Measurements from ENCODE around the gene MMP7.

MMP7 gene

DNA sequence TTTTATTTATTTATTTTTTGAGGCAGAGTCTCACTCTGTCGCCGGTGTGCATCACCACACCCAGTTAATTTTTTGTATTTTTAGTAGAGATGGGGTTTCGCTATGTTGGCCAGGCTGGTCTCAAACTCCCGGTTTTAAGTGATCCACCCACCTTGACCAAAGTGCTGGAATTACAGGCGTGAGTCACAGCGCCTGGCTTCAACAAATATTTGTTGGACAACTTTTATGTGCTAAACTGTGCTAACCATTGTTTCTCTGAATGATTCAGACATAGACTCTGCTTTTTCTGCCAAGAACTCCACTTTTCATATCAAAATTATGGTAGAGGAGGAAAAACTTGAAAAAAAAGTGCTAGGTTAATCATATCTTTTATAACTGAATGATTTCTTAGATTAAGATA lies 36.3 kb downstream of the MMP7 start:
- DNase-seq (ENCODE audit: low spot score) = no peak

DNA sequence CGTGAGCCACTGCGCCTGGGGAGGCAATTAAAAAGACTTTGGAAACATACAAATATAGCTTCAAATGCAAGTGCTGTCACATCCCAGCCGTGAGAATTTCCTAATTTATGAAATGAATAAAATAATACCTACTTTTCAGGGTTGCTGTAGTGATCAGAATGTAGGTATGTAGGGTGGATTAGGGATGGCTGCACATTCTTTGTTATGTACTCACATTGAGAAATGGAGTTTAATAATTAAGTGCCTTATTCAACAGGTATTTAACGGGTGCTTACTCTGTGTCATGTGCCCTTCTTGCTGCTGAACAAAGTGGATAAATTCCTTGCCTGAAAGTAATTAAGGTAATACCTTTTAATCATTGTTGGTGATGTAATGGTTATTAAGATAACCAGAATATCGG lies 37.0 kb downstream of the MMP7 start:
- DNase-seq (ENCODE audit: low spot score) = no peak

DNA sequence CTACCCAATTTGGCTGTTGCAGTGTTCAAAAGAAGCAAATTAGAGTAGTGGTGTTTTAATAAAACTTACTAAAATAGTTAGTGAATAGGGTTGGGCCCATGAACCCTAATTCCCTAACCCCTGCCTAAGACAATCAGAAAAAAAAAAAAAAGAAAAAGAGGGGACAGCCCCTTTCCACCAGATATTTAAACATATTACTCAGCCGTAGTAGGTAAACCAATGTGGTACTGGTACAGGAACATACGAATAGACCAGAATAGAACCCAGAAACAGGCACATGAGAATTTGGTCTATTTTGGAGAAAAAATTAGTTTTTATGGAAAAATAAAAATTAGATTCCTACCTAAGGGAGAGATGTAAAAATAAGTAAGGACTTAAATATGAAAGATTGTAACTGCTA lies 38.6 kb downstream of the MMP7 start:
- no peak for DNase-seq (ENCODE audit: low spot score)

DNA sequence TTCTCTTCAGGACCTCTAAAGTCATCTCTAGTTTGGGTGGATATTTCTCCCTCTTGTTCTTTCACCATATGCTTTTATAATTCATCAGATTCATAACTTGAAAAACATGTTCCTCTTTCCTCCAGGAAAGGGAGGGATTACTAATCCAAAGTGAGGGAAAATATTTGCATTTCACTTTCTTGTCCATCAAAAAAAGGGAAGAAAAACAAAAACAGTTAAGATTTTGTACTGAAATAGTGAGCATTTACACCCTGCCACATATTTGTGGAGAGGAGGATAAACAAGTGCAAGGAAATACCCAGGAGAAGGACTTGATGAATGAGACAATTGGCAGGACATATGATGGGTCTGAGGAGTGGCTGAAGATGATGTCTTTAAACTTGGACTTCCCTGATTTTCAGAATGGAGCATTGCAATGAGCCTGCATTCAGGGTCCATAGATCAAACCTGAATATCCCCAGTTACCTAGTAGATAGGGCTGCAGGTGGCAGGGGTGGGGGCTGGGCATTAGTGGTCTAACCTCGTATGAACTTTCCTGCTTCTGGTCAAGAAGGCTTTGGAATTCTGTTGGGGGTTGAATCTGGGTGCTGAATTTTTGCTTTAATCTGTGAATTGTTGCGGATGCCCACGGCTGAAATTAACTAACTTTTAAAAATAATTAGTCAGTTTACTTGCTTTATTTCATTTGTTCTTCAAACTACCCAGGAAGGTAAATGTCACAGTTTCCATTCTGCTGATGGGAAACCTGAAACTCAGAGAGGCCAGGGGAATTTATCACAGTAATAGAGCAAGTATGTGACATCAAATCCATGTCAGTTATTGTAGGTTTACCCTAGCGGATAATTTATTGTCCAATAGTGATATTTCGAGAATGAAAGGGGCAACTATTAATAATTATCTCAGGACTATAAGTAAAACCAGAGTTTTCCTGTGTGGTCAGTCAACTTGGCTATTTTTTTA lies 41.1 kb downstream of the MMP7 start:
- DNase-seq (ENCODE audit: low spot score) = no peak

DNA sequence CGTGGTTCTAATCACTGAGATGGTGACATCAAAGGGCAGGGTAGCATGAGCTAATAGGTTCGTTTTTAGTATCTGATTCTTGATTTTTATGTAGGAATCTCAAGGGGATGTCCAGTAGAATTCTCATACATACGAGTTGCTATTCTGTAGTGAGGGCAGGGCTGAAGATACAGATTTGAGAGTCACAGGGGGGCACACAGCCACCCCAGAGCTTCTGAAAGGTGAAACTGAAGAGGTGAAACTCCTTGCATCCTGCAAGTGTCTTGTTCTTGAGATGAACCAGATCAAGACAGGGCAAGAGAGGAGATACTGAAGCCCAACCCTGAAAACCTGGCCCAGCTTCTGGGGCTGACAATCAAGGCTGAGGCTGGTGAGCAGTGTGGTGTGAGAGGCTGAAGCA lies 42.3 kb downstream of the MMP7 start:
- DNase-seq (ENCODE audit: low spot score) = no peak

DNA sequence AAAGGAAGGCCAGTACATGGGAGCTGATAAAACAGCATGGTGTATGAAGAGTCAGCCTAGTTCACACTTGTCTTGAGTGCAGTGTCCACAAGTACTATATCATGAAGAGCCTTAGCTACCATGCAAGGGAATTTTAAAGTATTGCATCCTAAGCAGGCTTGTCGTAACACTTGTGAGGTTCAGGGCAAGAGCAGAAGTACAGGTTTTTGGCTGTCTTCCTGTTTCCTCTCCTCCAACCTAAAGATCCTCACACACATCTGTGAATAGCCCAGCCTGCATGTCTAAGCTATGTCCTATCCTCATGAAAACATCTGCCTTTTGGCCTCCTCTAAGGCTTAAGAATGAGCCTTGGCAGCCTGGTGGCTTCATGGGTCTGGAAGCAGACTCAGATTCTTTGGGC lies 43.3 kb downstream of the MMP7 start:
- no peak for DNase-seq (ENCODE audit: low spot score)

DNA sequence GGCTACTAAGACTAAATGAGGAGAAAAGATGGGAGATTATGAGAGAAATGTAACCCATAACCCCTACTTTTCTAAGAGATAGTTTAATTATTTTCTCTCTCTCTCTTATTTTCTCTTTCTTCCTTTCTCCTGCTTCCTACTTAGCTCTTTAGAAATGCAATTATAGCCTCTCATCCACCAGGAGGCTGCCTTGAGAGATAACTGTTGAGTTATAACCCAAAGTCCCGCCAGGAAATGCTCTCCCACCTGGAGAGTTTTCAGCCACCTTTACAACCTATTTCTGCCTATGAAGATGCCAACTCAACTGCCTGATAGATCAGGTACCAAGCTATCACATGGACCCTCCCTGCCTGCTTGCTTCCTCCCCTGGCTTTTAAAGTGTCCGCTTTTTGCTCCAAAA lies 44.0 kb downstream of the MMP7 start:
- no peak for DNase-seq (ENCODE audit: low spot score)

DNA sequence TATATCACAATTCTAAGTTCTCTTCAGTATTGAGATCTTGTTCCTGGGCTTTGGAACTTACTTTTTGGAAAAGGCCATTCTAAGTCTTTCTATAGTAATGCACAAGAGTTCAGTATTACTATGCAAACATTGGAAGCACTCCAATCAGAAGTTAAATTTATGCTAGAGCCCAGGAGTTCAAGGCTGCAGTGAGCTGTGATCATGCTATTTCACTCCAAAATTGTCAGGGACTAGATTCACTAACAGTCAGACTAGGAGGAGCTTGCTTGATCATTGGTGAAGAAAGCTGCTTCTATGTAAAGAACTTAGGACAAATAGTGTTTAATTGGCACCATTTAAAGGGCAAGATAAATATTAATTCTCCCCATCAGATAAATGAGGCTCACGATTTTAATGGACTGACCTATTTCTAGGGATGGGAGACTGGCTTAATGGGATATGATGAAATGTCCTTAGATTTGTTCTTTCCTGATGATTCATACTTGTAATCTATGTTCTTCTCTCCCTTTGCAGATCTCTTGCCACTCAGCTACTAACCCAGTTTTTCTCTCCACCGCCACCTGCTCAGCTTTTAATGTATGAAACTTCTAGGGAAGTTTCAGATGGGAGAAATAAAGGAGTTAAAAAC lies 45.3 kb downstream of the MMP7 start:
- no peak for DNase-seq (ENCODE audit: low spot score)

DNA sequence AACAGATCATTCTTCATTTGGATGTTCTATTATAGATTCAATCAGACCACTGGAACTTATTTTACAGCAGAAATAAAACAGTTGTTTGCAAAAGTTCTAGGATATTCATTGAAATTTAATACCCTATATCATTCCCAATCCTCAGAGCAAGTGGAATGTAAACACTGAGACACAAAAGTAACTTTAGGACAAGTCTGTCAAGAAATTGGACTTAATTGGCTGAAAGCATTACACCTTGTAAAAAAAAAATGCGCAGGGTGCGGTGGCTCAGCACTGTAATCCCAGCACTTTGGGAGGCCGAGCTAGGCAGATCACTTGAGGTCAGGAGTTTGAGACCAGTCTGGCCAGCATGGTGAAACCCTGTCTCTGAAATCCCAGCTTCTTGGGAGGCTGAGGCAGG lies 48.1 kb downstream of the MMP7 start:
- no peak for DNase-seq (ENCODE audit: low spot score)

DNA sequence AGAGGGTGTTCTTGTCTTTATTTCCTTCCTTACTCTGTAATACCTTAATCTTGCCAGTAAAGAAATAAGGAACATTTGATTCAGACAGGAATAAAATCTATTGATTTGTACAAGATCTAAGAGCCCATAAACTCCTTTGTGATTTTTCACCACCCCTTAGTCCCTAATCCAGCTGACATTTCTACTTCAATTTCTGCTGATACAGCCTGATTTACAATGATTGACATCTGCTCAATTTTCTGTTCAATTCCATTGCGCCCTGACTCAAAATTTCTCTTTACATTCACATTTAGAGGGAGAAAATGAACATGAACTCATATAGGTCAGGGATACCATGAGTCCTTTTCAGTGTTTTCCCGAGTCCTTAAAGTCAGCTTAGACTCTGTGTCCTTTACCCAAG lies 50.8 kb downstream of the MMP7 start:
- no peak for DNase-seq (ENCODE audit: low spot score)

DNA sequence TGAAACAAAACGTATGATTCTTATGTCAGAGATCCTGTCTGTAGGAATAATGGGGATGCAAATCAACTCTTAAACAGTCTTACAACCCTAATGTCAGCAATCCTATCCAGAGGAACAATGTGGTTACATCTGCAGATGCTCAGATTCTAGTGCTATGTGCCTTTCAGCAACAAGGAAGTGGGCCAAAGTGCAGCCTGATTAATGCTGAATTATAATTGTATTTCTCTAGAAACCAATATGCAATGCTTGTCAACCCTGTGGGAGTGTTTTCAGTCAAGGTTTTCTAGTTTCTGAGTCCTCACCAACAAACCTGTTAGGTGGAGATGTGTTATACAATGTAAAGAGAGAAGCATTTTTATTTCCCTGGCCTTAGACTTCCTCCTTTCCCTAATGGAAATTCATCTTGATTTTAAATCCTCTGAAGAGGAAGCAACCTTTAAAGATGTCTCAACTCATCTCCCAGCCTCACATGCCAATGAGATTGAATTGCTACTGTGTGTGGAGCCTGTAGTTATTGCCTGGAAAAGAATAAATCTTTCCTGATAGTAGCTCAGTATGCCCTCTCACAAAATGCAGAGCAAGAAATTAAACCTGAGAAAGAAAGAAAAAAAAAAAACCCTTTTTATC lies 51.8 kb downstream of the MMP7 start:
- no peak for DNase-seq (ENCODE audit: low spot score)

DNA sequence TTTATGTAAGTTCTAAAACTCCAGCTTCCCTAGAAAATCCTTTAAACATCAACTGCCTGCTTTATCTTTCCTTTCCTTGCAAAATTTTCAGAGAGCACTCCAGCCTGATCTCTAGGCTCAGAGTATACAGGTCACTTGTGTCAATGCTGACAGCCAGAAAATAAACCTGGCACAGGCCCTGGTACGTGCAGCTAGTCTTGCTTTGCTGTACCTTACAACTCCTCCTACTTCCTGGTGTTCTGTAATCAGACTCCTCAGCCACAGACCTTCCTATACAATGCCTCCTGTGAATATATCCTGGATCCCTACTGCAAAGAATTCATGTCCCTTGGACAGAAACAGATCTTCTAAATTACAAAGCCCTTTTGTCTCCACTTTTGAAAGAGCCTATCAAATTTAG lies 53.7 kb downstream of the MMP7 start:
- no peak for DNase-seq (ENCODE audit: low spot score)

DNA sequence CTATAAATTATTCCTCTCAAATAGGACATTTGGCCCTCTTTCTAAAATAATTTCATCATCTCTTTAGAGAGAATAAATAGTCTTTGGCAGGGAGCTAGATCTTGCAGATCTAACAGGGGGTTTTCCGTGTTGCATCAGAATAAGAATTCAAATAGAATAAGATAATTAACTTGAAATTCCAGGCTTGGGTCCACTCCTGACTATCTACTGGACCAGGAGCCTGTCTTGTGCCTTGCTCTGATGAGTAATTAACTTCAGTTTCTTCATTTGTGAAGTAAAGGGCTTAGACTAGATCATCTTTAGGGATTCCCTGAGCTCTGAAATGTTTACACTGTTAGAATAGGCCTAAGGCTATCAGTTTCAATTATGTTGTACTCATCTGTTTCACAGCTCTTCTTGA lies 54.5 kb downstream of the MMP7 start:
- no peak for DNase-seq (ENCODE audit: low spot score)

DNA sequence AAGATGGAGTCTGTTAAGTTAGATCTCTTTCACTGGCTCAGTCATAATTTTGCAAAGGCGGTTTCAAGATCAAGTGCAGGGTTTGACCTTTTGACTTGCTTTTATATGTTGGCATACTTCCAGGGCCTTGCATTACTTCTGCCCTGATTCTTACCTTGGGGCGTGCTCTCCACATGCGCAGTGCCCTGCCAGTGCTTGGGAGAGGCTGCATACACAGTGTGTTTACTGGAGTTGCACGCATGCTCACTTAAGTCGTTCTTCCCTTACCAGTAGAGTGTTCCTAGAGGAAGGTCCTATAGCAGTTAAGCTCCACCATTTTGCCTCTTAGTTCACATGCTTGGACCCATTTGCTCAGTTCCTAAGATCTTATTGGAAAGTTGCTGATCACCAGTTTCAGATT lies 57.0 kb downstream of the MMP7 start:
- no peak for DNase-seq (ENCODE audit: low spot score)

DNA sequence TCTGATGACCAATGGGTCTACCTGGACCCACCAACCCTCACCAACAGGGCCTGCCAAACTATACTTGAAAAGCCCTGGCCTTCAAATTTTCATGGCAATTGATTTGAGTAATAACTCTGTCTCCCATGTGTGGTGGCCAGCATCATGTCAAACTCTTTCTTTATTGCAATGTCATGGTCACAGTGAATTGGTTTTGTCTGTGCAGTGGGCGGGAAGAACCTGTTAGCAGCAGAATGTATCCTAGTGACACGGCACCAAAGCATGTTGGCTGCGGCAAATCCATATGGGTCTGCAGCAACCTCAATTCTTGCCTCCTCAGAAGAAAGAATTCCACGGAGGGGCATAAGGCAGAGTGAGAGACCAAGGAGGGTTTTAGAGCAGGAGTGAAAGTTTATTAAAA lies 58.4 kb downstream of the MMP7 start:
- no peak for DNase-seq (ENCODE audit: low spot score)

DNA sequence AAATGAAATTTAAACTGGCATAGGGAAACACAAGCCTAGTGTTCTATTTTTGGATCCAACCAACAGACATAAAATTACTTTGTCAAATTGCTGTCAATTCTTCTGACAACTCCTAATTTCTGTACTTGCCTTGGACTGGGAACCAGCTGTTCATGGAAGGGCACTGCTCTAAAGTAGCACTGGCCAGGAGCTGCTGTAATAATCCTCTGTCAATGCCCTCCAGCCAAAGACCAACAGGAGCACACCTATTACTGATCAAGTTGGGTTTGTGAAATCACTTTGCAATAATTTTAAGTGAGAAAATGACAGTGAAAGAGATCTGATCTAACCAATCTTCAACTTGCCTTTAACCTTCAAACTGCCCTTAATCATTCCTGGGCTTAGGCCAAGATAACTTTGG lies 59.1 kb downstream of the MMP7 start:
- DNase-seq (ENCODE audit: low spot score) = no peak

Data from pons (tissue), 1 donor.